Prostate gland (tissue), 2 donors: Measurements from ENCODE around the gene NHS.

ENCODE experiments used
- POLR2AphosphoS5 ChIP-seq: sonication (generic); formaldehyde crosslinking; IDR thresholded peaks from one replicate; pipeline ENCODE4 v1.6.1; 2017; ENCODE audit warnings: antibody characterized with exemption
- TF ChIP-seq, protein P1 (sequence below), 4 experiments: fragments of 200-600 bp in 2 of 4; fragments of 450-650 bp in 2 of 4; sonication (generic) in 2 of 4; IDR thresholded peaks; 1 replicate in 3 of 4; 2 replicates in 1 of 4; pipeline ENCODE4 v1.5.1; 2016 to 2019; ENCODE audit warnings: antibody characterized with exemption in 4 of 4, mild to moderate bottlenecking in 2 of 4, moderate library complexity in 2 of 4

DNA sequence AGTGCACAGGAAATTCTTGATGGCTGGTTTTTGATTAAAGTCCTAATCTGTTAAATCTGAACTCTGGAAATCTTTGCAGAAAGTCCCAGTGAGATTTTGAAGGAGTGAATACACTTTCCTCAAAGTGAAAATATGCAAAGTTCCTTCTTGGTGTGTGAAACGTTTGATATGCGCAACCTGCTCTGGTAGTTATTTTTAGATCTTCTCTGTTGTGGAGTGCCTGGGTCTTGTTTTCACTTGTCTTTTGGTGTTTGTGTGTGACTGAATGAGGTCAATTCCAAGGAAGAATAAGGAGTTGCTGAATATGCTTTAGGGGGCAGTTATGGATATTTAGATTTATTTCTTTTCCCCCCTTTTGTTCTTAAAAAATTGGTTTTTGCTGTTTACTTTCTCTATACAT lies 404.0 kb downstream of the NHS start:
- TF ChIP-seq POLR2AphosphoS5 = no peak
- TF ChIP-seq, protein P1, sequence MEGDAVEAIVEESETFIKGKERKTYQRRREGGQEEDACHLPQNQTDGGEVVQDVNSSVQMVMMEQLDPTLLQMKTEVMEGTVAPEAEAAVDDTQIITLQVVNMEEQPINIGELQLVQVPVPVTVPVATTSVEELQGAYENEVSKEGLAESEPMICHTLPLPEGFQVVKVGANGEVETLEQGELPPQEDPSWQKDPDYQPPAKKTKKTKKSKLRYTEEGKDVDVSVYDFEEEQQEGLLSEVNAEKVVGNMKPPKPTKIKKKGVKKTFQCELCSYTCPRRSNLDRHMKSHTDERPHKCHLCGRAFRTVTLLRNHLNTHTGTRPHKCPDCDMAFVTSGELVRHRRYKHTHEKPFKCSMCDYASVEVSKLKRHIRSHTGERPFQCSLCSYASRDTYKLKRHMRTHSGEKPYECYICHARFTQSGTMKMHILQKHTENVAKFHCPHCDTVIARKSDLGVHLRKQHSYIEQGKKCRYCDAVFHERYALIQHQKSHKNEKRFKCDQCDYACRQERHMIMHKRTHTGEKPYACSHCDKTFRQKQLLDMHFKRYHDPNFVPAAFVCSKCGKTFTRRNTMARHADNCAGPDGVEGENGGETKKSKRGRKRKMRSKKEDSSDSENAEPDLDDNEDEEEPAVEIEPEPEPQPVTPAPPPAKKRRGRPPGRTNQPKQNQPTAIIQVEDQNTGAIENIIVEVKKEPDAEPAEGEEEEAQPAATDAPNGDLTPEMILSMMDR (IDR thresholded peaks at IDR 0.05) = no peak
